T-cell (primary cell): ENCODE data around the gene KCNG4. TPM values are rescaled to one million over a fixed set of nuclear protein-coding genes. Genes with fewer than 3 reads are reported as not detected.

Experiments
- ATAC-seq, 4 experiments: fragments of 200-7000 bp in 3 of 4; fragments of 150-1000 bp in 1 of 4; cut with Tn5 transposase; replicated peaks in 1 of 4; 1 replicate in 3 of 4; 2 replicates in 1 of 4; pipeline ENCODE4 v1.10.0; 2021; ENCODE audit warnings: moderate library complexity in 3 of 4, mild to moderate bottlenecking in 2 of 4, moderate number of reproducible peaks in 1 of 4
- CTCF ChIA-PET, 2 donors: fragments of 300-600 bp; sonication (Branson Sonifier 250); formaldehyde crosslinking; loops; one replicate each; lab custom pipeline; 2022; ENCODE audit warnings: antibody characterized with exemption in 2 of 2; lab: Charles Lee
- POLR2A ChIA-PET, 2 donors: fragments of 300-600 bp; sonication (Branson Sonifier 250); formaldehyde crosslinking; loops; one replicate each; lab custom pipeline; 2022; ENCODE audit warnings: antibody characterized with exemption in 2 of 2; lab: Charles Lee
- DNase-seq, 35 experiments: peaks; one replicate each; pipeline versions ENCODE4 v3.0.0 to v3.0.0-alpha.2; 2013 to 2023
- H3K27ac ChIP-seq: one replicate; pipeline ENCODE4 v1.5.1; 2013; ENCODE audit warnings: low read length
- H3K27me3 ChIP-seq, 2 experiments: replicated peaks in 1 of 2; 1 replicate in 1 of 2; 2 replicates in 1 of 2; pipeline versions ENCODE4 v1.6.1 to v1.7.0; 2013; ENCODE audit warnings: low read length in 1 of 2, mixed read lengths in 1 of 2; ENCODE audit not compliant: control insufficient read depth in 2 of 2, insufficient read depth in 2 of 2; ENCODE audit errors: extremely low read depth in 1 of 2
- H3K36me3 ChIP-seq, 2 donors: 1 replicate in 1 of 2; 2 replicates in 1 of 2; pipeline versions ENCODE4 v1.6.1 to v1.7.0; 2013; ENCODE audit warnings: low read length in 1 of 2; ENCODE audit not compliant: control insufficient read depth in 2 of 2, insufficient read depth in 1 of 2; ENCODE audit errors: extremely low read depth in 1 of 2
- H3K4me1 ChIP-seq, 2 experiments: 1 replicate in 1 of 2; 2 replicates in 1 of 2; pipeline versions ENCODE4 v1.6.1 to v1.7.0; 2013; ENCODE audit warnings: low read length in 2 of 2, mixed read lengths in 1 of 2; ENCODE audit not compliant: insufficient read depth in 2 of 2, control insufficient read depth in 1 of 2; ENCODE audit errors: extremely low read depth in 1 of 2
- H3K4me3 ChIP-seq, 2 donors: 1 replicate in 1 of 2; 2 replicates in 1 of 2; pipeline versions ENCODE4 v1.5.1 to v1.7.0; 2013; ENCODE audit warnings: mild to moderate bottlenecking in 2 of 2, low read length in 1 of 2, moderate library complexity in 1 of 2; ENCODE audit not compliant: control insufficient read depth in 1 of 2; ENCODE audit errors: extremely low read depth in 1 of 2
- H3K9me3 ChIP-seq: 2 replicates; pipeline ENCODE4 v1.7.0; 2013
- H3K27ac Mint-ChIP-seq, 2 donors: one replicate each; pipeline ENCODE4 v1.8.0; 2020 to 2021; ENCODE audit warnings: mild to moderate bottlenecking in 2 of 2, mixed read lengths in 2 of 2
- H3K27me3 Mint-ChIP-seq, 2 donors: one replicate each; pipeline ENCODE4 v1.8.0; 2021 to 2022; ENCODE audit warnings: mixed read lengths in 2 of 2
- H3K36me3 Mint-ChIP-seq: one replicate; pipeline ENCODE4 v1.8.0; 2021; ENCODE audit warnings: mixed read lengths
- H3K4me1 Mint-ChIP-seq, 3 donors: one replicate each; pipeline ENCODE4 v1.8.0; 2020 to 2022; ENCODE audit warnings: mixed read lengths in 3 of 3, mild to moderate bottlenecking in 1 of 3
- H3K4me3 Mint-ChIP-seq, 3 donors: one replicate each; pipeline ENCODE4 v1.8.0; 2020 to 2022; ENCODE audit warnings: mild to moderate bottlenecking in 3 of 3, mixed read lengths in 3 of 3, moderate library complexity in 3 of 3
- H3K9me3 Mint-ChIP-seq, 3 donors: one replicate each; pipeline ENCODE4 v1.8.0; 2020 to 2022; ENCODE audit warnings: mixed read lengths in 3 of 3
- WGBS: methylation state at CpG from one replicate; pipeline ENCODE4 v1.1.5; 2013; ENCODE audit warnings: missing lambda C conversion rate; ENCODE audit not compliant: insufficient coverage; 5-methylcytosine and 5-hydroxymethylcytosine counted together
- total RNA-seq, 35 experiments: library from RNA in 6 of 35; stranded (reverse) in 6 of 35; fragments of 120-200 nt in 1 of 35; gene quantifications; one replicate each; pipeline versions ENCODE4 v1.2.1 to v1.2.4 and lab custom pipeline; 2013 to 2026

The KCNG4 gene
- total RNA-seq, 5 donors from 2014 or later (not counting 1 experiment from before 2014, with no cell fraction given): not detected

DNA sequence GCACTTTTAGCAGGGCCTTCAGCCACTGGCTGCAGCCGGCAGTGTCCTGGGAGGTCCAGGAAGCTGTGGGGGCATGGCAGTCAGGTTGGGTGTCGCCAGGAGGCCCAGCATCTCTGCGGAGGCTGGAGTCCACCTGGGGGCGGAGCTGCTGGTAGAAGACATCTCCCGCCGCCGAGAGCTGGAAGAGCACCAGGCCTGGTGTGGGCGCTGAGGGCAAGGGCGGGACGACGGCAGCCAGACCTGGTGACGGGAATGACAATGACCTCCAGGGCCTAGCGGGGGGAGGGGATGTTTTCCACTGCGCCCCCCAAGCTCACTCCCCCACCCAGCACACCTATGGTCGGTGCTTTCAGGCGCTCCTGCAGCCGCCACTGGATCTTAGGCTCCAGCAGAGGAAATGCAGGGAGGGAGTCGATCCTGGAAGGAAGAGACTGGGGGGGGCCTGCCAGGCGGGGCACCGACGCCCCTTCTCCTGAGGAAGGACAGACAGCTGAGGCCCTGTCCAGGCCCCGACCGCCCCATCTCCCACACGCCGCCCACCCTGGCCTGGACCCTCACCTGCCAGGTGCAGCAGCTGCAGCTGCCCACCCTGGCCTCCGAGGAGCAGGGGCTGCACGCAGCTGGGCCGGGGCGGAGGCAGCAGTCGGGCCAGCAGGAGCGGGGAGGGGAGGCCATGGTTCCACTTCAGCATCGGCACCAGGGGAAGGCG, 60.0 kb downstream of the KCNG4 start:
- Histone ChIP-seq H3K9me3 (no peaks in the 10 kb centered on the region), H3K36me3 (peaks cover 21 to 63% of the 10 kb centered on the region in 2 donors), H3K27me3 (no peaks in the 10 kb centered on the region), H3K27ac (no peak overlapping the region), H3K4me3 (no peak overlapping the region), H3K4me1 (peaks cover 0 to 8% of the 10 kb centered on the region in 2 experiments)
- Mint-ChIP-seq H3K4me1 (peaks cover 11 to 13% (median 12%) of the 10 kb centered on the region in 3 donors), H3K27ac (no peak overlapping the region), H3K27me3 (no peaks in the 10 kb centered on the region), H3K4me3 (no peak overlapping the region), H3K9me3 (no peaks in the 10 kb centered on the region), H3K36me3 (peaks cover 18% of the 10 kb centered on the region)
- WGBS: 94% methylated on average over 19 of the region's 33 CpGs
- no peak for DNase-seq
- POLR2A ChIA-PET: no interaction called here
- CTCF ChIA-PET: interaction anchor here in 1 of 2 donors (0.6 kb wide), 1 partner anchor 95 kb away, joined by 3 read pairs; no protein-coding TSS in a partner anchor
- no peak for ATAC-seq

DNA sequence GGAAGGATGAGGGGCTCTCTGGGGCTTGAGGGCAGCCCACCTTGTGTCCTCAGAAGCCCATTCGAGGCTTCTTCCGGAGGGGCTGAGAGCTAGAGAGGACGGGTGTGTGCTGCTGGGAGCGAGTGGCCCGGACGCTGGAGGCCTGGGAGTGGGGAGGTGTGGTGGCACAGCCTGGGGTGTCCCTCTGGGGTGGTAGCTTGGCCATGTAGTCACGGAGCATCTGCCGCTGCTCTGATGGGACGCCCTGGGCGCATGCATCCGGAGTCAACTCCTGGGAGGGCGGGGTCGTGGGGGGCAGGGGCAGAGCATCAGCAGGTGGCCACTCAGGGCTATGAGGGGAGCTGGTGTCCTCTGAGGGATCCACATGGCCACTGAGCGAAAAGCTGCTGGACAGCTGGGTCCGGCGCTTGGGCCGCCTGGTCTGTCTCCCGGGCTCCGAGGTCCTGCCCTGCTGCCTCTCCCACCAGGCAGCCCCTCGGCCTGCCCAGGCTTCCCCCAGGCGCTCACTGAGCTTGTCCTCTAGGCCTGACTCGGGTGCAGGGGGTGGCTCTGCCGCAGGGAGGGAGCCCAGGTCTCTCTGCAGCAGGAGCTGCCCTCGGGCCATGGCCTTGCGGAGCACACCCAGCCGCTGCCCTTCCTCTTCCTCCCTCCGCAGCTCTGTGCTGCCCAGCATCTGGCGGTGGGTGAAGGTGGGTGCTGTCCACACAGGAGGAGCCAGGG, 60.8 kb downstream of the KCNG4 start:
- ChIA-PET POLR2A (no interaction called here), CTCF (no interaction called here)
- no peaks in the 10 kb centered on the region for H3K27me3 Mint-ChIP-seq
- 95% methylated on average over 24 of the region's 28 CpGs for WGBS
- H3K4me1 Mint-ChIP-seq: peaks cover 5 to 7% (median 6%) of the 10 kb centered on the region in 3 donors
- Histone ChIP-seq H3K27ac (no peak overlapping the region), H3K27me3 (no peaks in the 10 kb centered on the region), H3K4me3 (no peak overlapping the region), H3K36me3 (peaks cover 21 to 57% of the 10 kb centered on the region in 2 donors), H3K9me3 (no peaks in the 10 kb centered on the region), H3K4me1 (peaks cover 0 to 4% of the 10 kb centered on the region in 2 experiments)
- no peak overlapping the region for H3K27ac Mint-ChIP-seq
- no peaks in the 10 kb centered on the region for H3K9me3 Mint-ChIP-seq
- DNase-seq (no peak), ATAC-seq (no peak)
- H3K4me3 Mint-ChIP-seq: no peak overlapping the region
- peaks cover 14% of the 10 kb centered on the region for H3K36me3 Mint-ChIP-seq

- Histone ChIP-seq H3K4me1 (peaks cover 0 to 4% of the 10 kb centered on the region in 2 experiments), H3K27ac (no peak overlapping the region), H3K36me3 (peaks cover 17 to 49% of the 10 kb centered on the region in 2 donors), H3K4me3 (no peak overlapping the region), H3K9me3 (no peaks in the 10 kb centered on the region), H3K27me3 (no peaks in the 10 kb centered on the region)
- Mint-ChIP-seq H3K4me1 (peaks cover 5 to 7% (median 5%) of the 10 kb centered on the region in 3 donors), H3K4me3 (no peak overlapping the region), H3K27me3 (no peaks in the 10 kb centered on the region), H3K27ac (no peak overlapping the region), H3K36me3 (peaks cover 14% of the 10 kb centered on the region), H3K9me3 (no peaks in the 10 kb centered on the region)
- CTCF ChIA-PET: no interaction called here
- DNase-seq (no peak), ATAC-seq (no peak)
- 89% methylated on average over 10 of the region's 15 CpGs for WGBS
- POLR2A ChIA-PET: no interaction called here
Observed at GRCh38 chr16:84178146-84178765, 61.6 kb downstream of the KCNG4 start.

DNA sequence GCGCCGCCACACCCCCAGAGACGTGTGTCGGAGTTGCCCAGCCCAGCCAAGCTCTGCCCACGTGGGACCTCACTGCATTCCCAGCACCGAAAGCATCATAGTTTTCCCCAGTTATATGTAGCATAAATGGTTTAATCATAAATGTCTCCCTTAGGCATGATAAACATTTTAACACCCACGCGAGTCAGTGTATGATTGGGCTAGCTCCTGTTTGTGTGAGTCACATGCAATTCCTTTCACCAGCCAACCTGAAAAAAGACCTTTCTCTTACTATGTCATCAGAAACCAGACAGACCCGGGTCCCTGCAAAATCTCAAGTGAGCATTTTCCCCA, 62.1 kb downstream of the KCNG4 start:
- peaks cover 0 to 2% of the 10 kb centered on the region in 2 donors for H3K27me3 Mint-ChIP-seq

DNA sequence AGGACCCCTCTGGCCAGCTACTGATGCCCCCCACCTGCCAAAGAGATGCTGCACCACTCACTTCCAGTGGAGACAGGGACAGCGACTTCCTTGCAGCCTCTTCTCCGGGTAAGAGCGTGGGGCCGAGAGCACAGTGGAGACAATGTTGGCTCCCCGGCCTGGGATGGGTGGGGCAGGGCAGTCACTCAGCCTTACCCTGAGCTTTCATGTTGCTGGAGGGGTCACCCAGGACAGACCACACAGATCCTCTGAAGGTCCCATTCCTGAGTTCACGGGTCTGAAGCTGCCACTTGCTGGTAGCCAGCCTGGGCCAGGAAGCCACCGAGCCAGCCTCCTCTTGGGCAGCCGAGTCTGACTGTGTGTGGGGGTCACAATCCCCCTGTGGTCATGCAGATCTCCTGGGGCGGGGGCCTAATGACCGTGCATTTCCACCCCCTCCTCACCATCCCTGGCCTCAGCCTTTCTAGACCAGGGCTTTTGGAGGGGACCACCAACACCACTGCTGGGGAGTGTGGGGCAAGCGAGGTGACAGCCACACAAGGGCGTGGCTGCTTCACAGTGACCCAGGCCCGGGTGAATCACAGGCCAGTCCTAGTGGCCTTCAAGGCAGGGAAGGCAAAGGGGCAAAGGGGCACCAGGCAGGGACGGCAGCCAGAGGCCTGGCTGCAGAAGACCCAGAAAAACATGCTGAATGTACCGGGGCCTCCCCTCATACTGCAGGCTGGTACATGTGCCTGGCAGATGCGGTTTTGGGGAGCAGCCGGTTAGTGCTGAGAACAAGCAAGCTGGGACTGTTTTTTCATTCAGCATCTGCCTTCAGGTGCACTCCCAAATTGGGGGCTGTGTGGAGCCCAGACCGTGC, 63.4 kb downstream of the KCNG4 start:
- Mint-ChIP-seq H3K4me1 (peaks cover 5 to 7% (median 5%) of the 10 kb centered on the region in 3 donors), H3K4me3 (no peak overlapping the region), H3K27me3 (peaks cover 0 to 7% of the 10 kb centered on the region in 2 donors), H3K9me3 (no peaks in the 10 kb centered on the region), H3K27ac (no peak overlapping the region), H3K36me3 (peaks cover 8% of the 10 kb centered on the region)
- peaks cover 8 to 31% of the 10 kb centered on the region in 2 donors for H3K36me3 ChIP-seq
- DNase-seq (no peak), ATAC-seq (no peak)
- no peak overlapping the region for H3K27ac ChIP-seq
- H3K9me3 ChIP-seq: no peaks in the 10 kb centered on the region
- H3K27me3 ChIP-seq: peaks cover 0 to 13% of the 10 kb centered on the region in 2 experiments
- ChIA-PET CTCF (interaction anchor here in 1 of 2 donors (0.5 to 1.0 kb wide), 2 partner anchors 92 to 361 kb away, joined by 4 to 7 read pairs; no protein-coding TSS in a partner anchor), POLR2A (no interaction called here)
- WGBS: 90% methylated on average over 13 of the region's 18 CpGs
- peaks cover 0 to 4% of the 10 kb centered on the region in 2 experiments for H3K4me1 ChIP-seq
- H3K4me3 ChIP-seq: no peak overlapping the region

More for the DNA sequence above, 62.1 kb downstream of the KCNG4 start:
- DNase-seq: no peak
- Histone ChIP-seq H3K36me3 (peaks cover 14 to 44% of the 10 kb centered on the region in 2 donors), H3K4me3 (no peak overlapping the region), H3K27me3 (peaks cover 0 to under 1% of the 10 kb centered on the region in 2 experiments), H3K4me1 (peaks cover 0 to 4% of the 10 kb centered on the region in 2 experiments), H3K27ac (no peak overlapping the region), H3K9me3 (no peaks in the 10 kb centered on the region)
- ATAC-seq: no peak
- H3K4me3 Mint-ChIP-seq: no peak overlapping the region
- CTCF ChIA-PET: interaction anchor here in 1 of 2 donors (0.6 kb wide), 1 partner anchor 92 kb away, joined by 8 read pairs; no protein-coding TSS in a partner anchor
- H3K9me3 Mint-ChIP-seq: no peaks in the 10 kb centered on the region
- H3K36me3 Mint-ChIP-seq: peaks cover 10% of the 10 kb centered on the region
- 60% methylated on average over 2 of the region's 9 CpGs for WGBS
- peaks cover 5 to 7% (median 5%) of the 10 kb centered on the region in 3 donors for H3K4me1 Mint-ChIP-seq
- H3K27ac Mint-ChIP-seq: peak overlapping the region in 1 of 2 donors; percentile 30
- POLR2A ChIA-PET: no interaction called here
